Stromal cell of bone marrow (primary cell): ENCODE results near the gene CCDC197.
A peak's percentile ranks its signal among the peaks of the same experiment; 100 is the strongest.

Source experiments
- DNase-seq: peaks from one replicate; pipeline ENCODE4 v3.0.0-alpha.2; 2012; ENCODE audit warnings: low read depth

The CCDC197 gene

GRCh38 chr14:93961620-93962019 lies 35.5 kb upstream of the CCDC197 start:
- no peak for DNase-seq

- DNase-seq = no peak
Observed at GRCh38 chr14:93962701-93963601, 34.1 kb upstream of the CCDC197 start.

GRCh38 chr14:93963692-93964091 lies 33.4 kb upstream of the CCDC197 start:
- no peak for DNase-seq

DNA sequence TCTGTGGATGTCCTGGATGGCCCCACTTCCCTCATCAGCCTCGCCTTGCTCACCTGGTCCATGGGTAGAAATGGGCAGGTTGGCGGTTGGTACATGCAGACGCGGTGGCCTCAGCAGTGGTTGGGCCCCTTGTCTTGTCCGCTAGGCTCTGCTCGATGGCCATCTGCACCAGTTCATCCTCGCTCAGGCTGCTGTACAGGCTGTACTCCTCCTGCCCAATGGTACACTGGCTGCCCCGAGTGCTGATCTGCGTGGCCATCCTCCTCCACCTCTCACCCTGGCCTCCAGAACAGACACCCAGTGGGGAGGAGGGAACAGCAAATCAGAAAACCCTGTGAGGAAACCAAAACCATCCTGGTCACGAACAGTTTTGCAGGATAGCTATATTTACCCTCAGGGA lies 32.8 kb upstream of the CCDC197 start:
- no peak for DNase-seq

DNA sequence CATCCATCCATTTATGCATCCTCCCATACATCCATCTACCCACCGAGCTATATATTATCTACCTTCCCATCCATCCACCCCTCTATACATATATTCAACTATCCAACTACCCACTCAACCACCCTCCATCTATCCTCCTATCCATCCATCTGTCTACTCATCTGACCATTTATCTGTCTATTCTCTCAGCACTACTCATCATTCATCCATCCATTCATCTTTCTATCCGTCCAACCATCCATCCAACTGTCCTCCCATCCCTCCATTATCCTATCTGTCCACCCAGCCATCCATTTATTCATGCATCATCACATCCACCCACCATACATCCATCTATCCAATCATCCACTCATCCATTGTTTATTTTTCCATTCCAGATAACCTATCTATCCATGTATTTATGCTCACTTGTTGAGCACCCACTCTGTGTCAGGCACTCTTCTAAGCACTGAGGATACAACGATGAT lies 32.2 kb upstream of the CCDC197 start:
- no peak for DNase-seq

DNA sequence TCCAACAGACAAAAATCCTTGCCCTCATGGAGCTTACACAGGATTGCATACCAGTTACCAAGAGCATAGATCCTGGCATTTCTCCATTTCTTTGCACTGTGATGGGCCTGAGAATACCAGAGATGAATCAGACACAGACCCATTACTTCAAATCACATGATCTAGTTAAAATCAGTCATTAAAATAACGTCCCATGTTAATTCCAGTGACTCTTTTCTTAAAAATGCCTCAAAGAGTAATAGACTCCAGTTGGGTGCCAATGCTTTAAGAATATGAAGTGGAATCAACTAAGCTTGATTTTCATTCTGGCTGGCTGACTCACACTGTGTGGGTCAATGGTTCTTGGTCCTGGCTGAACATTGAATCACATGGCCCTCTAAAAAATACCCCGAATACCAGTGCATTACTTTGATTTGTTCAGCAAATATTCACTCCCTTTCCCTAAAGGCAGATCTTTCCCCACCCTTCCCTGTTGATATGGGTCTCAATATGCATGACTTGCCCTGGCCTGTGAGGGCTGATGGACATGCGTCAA lies 31.7 kb upstream of the CCDC197 start:
- peak; percentile 94 for DNase-seq

DNA sequence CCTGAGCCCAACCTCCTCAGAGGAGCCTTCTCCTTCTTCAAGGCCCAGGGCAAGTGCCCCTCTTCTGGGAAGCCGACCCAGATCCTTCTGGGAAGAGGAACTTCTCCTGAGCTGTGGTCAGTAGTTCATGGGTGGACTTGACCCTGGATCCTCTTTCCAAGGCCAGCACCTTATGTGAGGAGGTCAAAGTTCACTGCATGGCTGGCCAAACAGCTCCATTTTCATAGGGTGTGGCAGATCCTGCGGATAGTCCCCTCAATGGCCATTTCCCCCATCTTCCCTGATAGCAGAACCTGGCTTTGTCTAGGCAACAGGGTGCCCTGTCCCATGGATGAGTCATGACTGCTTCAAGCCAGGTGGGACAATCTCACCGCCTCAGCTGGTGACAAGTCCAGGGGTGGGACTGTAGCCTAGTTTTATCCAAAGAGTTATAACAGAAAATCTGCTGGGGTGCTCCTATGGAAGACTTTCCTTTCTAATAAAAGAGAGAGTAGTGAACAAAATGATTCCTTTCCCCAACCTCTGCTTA lies 31.1 kb upstream of the CCDC197 start:
- DNase-seq = no peak

- no peak for DNase-seq
Observed at GRCh38 chr14:93967637-93968250, 29.4 kb upstream of the CCDC197 start.

- DNase-seq = no peak
Observed at GRCh38 chr14:93969082-93969828, 27.8 kb upstream of the CCDC197 start.

DNA sequence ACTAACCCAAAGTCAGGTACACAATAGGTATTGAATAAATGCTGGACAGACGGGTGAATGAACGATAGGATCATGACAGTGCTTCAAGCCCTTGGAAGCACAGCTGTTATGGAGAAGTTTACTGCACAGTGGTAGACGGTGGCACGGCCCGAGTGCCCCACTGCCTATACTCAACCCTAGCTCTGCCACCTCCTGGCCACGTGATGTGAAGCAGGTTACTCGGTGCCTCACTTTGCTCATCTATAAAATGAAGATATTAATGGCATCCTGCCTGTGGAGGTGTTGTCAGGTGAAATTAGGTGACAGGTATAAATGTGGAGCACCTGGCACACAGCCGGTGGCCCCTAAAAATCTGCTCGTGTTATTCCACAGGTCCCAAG lies 26.5 kb upstream of the CCDC197 start:
- no peak for DNase-seq

- DNase-seq = no peak
Observed at GRCh38 chr14:93970965-93971634, 26.0 kb upstream of the CCDC197 start.

- DNase-seq = no peak
Observed at GRCh38 chr14:93971635-93972027, 25.5 kb upstream of the CCDC197 start.

GRCh38 chr14:93972618-93973205 lies 24.4 kb upstream of the CCDC197 start:
- no peak for DNase-seq

GRCh38 chr14:93973607-93974006 lies 23.5 kb upstream of the CCDC197 start:
- DNase-seq = no peak

- no peak for DNase-seq
Observed at GRCh38 chr14:93974299-93974698, 22.8 kb upstream of the CCDC197 start.

- DNase-seq = no peak
Observed at GRCh38 chr14:93974833-93975232, 22.3 kb upstream of the CCDC197 start.

DNA sequence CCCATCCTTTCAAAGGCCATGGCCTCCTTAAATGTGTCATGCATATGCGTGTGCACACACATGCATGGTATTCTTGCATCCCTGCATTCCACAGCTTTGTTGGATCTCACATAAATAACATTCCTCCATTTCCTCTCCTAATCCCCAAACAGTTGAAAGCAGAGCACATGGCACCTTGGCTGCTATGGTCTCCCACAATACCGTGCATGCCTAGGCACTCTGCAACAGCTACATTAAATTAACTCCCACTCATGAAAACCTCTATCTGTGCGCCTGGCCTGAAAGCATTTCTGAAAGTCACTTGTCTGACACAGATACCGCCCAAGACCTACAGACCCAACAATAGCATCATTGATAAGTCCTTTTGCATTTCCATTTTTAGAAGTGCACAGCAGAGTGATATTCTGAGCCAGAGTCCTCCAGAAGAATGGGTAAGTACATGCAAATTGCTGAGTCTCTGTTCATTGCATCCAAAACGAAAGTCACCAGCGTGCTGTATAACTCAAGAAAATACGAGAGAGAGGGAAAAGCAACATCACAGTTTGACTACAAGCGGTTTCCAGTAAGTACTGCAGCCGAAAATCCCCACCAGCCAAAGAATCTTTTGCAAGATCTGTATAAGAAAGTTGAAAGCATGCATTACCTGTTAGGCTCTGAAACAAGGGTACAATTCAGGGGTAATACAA lies 21.2 kb upstream of the CCDC197 start:
- DNase-seq = no peak

DNA sequence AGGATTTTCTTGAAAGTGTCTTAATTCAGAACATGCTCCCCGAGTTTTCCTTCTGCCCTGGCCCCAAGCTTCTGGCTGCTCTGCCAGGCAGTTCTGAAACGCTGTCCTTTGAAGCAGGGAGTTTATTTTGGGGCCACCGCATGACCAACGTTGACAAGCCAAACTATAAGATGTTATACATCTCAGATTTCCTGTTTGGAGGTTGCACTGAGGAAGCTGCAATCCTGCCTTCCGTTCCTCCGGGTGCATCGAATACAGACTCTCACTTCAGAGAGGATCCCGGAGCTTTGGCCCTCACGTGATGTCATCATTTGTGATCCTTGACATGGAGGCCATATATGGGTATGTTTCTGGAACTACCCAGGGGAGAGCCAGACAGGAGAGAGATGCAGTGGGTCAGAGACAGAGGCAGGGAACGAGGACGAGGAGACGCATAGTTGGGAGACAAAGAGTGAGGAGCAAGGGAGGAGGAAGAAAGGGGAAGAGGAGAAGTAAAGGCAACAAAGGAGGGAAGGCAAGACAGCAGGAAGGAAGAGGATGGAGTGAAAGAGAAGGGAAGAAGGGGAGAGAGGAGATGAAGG lies 20.5 kb upstream of the CCDC197 start, which contains the start of gene ASB2:
Gene ASB2 (minus strand): TSS at position 94 of the 581 bp plus-strand sequence. CDS start 12,031 bp downstream, outside the sequence.
- DNase-seq = no peak

GRCh38 chr14:93977171-93977570 lies 19.9 kb upstream of the CCDC197 start:
- DNase-seq = no peak
